GM23338 (cell line): ENCODE results near the gene HOXA11. TPM values are rescaled to one million over a fixed set of nuclear protein-coding genes. Genes with fewer than 3 reads are reported as not detected.
A peak's percentile ranks its signal among the peaks of the same experiment; 100 is the strongest.

Source experiments
- ATAC-seq: fragments of 200-7000 bp; cut with Tn5 transposase; 3 replicates; pipeline ENCODE4 v1.9.1; 2020
- DNase-seq: peaks from one replicate; pipeline ENCODE4 v3.0.0-alpha.2; 2015; ENCODE audit warnings: low spot score
- H2AFZ ChIP-seq: fragments of 200-600 bp; sonication (generic); 2 replicates; pipeline ENCODE4 v1.8.0; 2016; ENCODE audit warnings: antibody characterized with exemption, mild to moderate bottlenecking, moderate library complexity
- H3F3A ChIP-seq: fragments of 200-600 bp; sonication (generic); replicated peaks from 2 replicates; pipeline ENCODE4 v1.8.0; 2017; ENCODE audit warnings: antibody characterized with exemption, mixed run types, low read depth
- H3K27ac ChIP-seq: fragments of 200-600 bp; sonication (generic); 2 replicates; pipeline ENCODE4 v1.6.1; 2016; ENCODE audit warnings: low read depth
- H3K27me3 ChIP-seq: fragments of 200-600 bp; sonication (generic); 2 replicates; pipeline ENCODE4 v1.8.0; 2016; ENCODE audit warnings: mild to moderate bottlenecking, mixed run types, moderate library complexity; ENCODE audit not compliant: insufficient read depth
- H3K36me3 ChIP-seq: fragments of 200-600 bp; sonication (generic); 2 replicates; pipeline ENCODE4 v1.8.0; 2016; ENCODE audit warnings: mild to moderate bottlenecking; ENCODE audit not compliant: insufficient read depth
- H3K4me1 ChIP-seq: fragments of 200-600 bp; sonication (generic); 2 replicates; pipeline ENCODE4 v1.8.0; 2016; ENCODE audit warnings: mild to moderate bottlenecking, moderate library complexity; ENCODE audit not compliant: insufficient read depth
- H3K4me2 ChIP-seq: fragments of 200-600 bp; sonication (generic); 2 replicates; pipeline ENCODE4 v1.7.1; 2017; ENCODE audit warnings: mixed run types
- H3K4me3 ChIP-seq: fragments of 200-600 bp; sonication (generic); 2 replicates; pipeline ENCODE4 v1.6.1; 2016; ENCODE audit warnings: mixed run types
- H3K79me2 ChIP-seq: fragments of 200-600 bp; sonication (generic); replicated peaks from 2 replicates; pipeline ENCODE4 v1.8.0; 2017; ENCODE audit warnings: mild to moderate bottlenecking; ENCODE audit not compliant: insufficient read depth
- H3K9me2 ChIP-seq: fragments of 200-600 bp; sonication (generic); 2 replicates; pipeline ENCODE4 v1.8.0; 2017; ENCODE audit not compliant: insufficient read depth
- H4K20me1 ChIP-seq: fragments of 200-600 bp; sonication (generic); replicated peaks from 2 replicates; pipeline ENCODE4 v1.8.0; 2017; ENCODE audit warnings: mild to moderate bottlenecking; ENCODE audit not compliant: insufficient read depth
- H3K27ac Mint-ChIP-seq: 2 replicates; pipeline ENCODE4 v1.8.0; 2020; ENCODE audit warnings: inconsistent platforms, mild to moderate bottlenecking, moderate library complexity, mixed read lengths
- H3K27me3 Mint-ChIP-seq: 3 replicates; pipeline ENCODE4 v1.8.0; 2022; ENCODE audit warnings: low read depth, mild to moderate bottlenecking, moderate library complexity, mixed read lengths, inconsistent platforms; ENCODE audit not compliant: insufficient read depth, poor library complexity
- H3K36me3 Mint-ChIP-seq: 3 replicates; pipeline ENCODE4 v1.8.0; 2021; ENCODE audit warnings: low read depth, mild to moderate bottlenecking, inconsistent platforms, moderate library complexity, mixed read lengths
- H3K4me1 Mint-ChIP-seq: 3 replicates; pipeline ENCODE4 v1.8.0; 2020; ENCODE audit warnings: mild to moderate bottlenecking, inconsistent platforms, mixed read lengths
- H3K4me3 Mint-ChIP-seq: 3 replicates; pipeline ENCODE4 v1.8.0; 2021; ENCODE audit warnings: moderate library complexity, mild to moderate bottlenecking, inconsistent platforms, mixed read lengths
- H3K9me3 Mint-ChIP-seq: 3 replicates; pipeline ENCODE4 v1.8.0; 2020; ENCODE audit warnings: moderate library complexity, mild to moderate bottlenecking, inconsistent platforms, mixed read lengths
- EZH2 ChIP-seq: fragments of 200-600 bp; sonication (generic); IDR thresholded peaks from one replicate; pipeline ENCODE4 v1.8.0; 2017; ENCODE audit warnings: antibody characterized with exemption, mild to moderate bottlenecking, low read depth; ENCODE audit not compliant: unreplicated experiment
- ZNF462 ChIP-seq: fragments of 250-450 bp; sonication (Bioruptor Pico); IDR thresholded peaks from 2 replicates; pipeline ENCODE4 v1.5.0; 2020; ENCODE audit warnings: mild to moderate bottlenecking, moderate library complexity
- polyA plus RNA-seq: library from polyadenylated mRNA; unstranded; fragments of >200 nt; fragmentation: Nextera tagmentation; extraction: Ambion mirVana; gene quantifications from 2 replicates; pipeline ENCODE4 v1.2.1, GENCODE V29; 2016
- total RNA-seq: library from RNA; depleted of rRNA; stranded (reverse); fragments of >200 nt; shearing (Covaris generic); gene quantifications from 2 replicates; pipeline ENCODE4 v1.2.3, GENCODE V29; 2014

The HOXA11 gene
- total and polyA plus RNA-seq, 2 experiments from 2014 or later = not detected

GRCh38 chr7:27200761-27201579, 15.9 kb upstream of the HOXA11 start:
- Mint-ChIP-seq H3K36me3 (no peaks in the 10 kb centered on the region), H3K4me1 (peaks cover 23% of the 10 kb centered on the region), H3K9me3 (no peaks in the 10 kb centered on the region; the same call in 2 of the 3 replicates), H3K27me3 (peaks cover 93% of the 10 kb centered on the region), H3K4me3 (peak overlapping the region; percentile 67; the same call in 2 of the 3 replicates), H3K27ac (no peak overlapping the region)
- H3K4me2 ChIP-seq = peak overlapping the region; percentile 76
- no peaks in the 10 kb centered on the region for H3K79me2 ChIP-seq
- no peak overlapping the region for H3K27ac ChIP-seq
- no peak for DNase-seq
- TF ChIP-seq EZH2 (peak; percentile 96), ZNF462 (CRISPR knock-in tag) (no peak)
- H3K4me1 ChIP-seq = peaks cover 22% of the 10 kb centered on the region; the same call in 1 of the 2 replicates
- no peak for ATAC-seq
- no peak overlapping the region for H2AFZ ChIP-seq
- peaks cover 46% of the 10 kb centered on the region for H3F3A ChIP-seq
- H3K27me3 ChIP-seq = peaks cover 98% of the 10 kb centered on the region
- peaks cover 59% of the 10 kb centered on the region for H4K20me1 ChIP-seq
- H3K9me2 ChIP-seq = no peaks in the 10 kb centered on the region
- no peaks in the 10 kb centered on the region for H3K36me3 ChIP-seq
- H3K4me3 ChIP-seq = peak overlapping the region; percentile 51; the same call in 1 of the 2 replicates
